ENCODE results near the gene PARD6G. TPM values are rescaled to one million over a fixed set of nuclear protein-coding genes. Genes with fewer than 3 reads are reported as not detected.

Gene PARD6G
- total and polyA plus RNA-seq, 2 of the 8 experiments (the other 6 are each of a cell fraction or from before 2014, with no cell fraction given), result 11.3 to 17.9 TPM

- Histone ChIP-seq H2BK5ac (ENCODE audit: low read depth, low read length) (peak within 1 kb of the TSS; percentile 74), H3K4me2 (ENCODE audit: insufficient read depth in 1 of 2, low read depth in 2 of 2, low read length in 2 of 2) (peak within 1 kb of the TSS; percentile 68 to 76), H3K56ac (replicated peaks; ENCODE audit: insufficient read length, low read depth, low read length) (no peak within 1 kb of the TSS), H4K5ac (ENCODE audit: insufficient read length, low read depth, low read length) (peak within 1 kb of the TSS; percentile 9), H4K8ac (ENCODE audit: extremely low read depth, insufficient read depth, low read length) (peak within 1 kb of the TSS; percentile 96; the same call in 1 of the 2 replicates), H2BK15ac (ENCODE audit: low read length) (peak within 1 kb of the TSS; percentile 33; the same call in 1 of the 2 replicates), H3K36me3 (ENCODE audit: control insufficient read depth in 2 of 4, insufficient read depth in 4 of 4, low read length in 3 of 4) (peaks cover 0 to 8% (median 0%) of the 10 kb centered on the region in 4 experiments; a peak in 2 of 8 replicates), H2BK12ac (ENCODE audit: low read depth, low read length) (peak within 1 kb of the TSS; percentile 79), H3K27me3 (replicated peaks in 1 of 4; ENCODE audit: control insufficient read depth in 3 of 4, extremely low read depth in 1 of 4, insufficient read depth in 3 of 4, low read length in 3 of 4) (no peaks in the 10 kb centered on the region), H3K18ac (ENCODE audit: extremely low read depth, low read length) (peak within 1 kb of the TSS; percentile 82), H3K23me2 (ENCODE audit: low read depth, low read length) (peaks cover 4% of the 10 kb centered on the region; the same call in 1 of the 2 replicates), H2BK20ac (ENCODE audit: low read length) (0 out of 2 replicates have a peak within 1 kb of the TSS, but pooled peaks have one; percentile 15), H3K27ac (ENCODE audit: low read depth, low read length) (peak within 1 kb of the TSS; percentile 95), H2AK5ac (ENCODE audit: low read depth, low read length) (no peak within 1 kb of the TSS; the same call in 1 of the 2 replicates), H3K9ac (replicated peaks in 1 of 4; ENCODE audit: extremely low read depth in 1 of 4, low read depth in 3 of 4, low read length in 3 of 4) (peak within 1 kb of the TSS; percentile 53 to 99 (median 85)), H2AFZ (ENCODE audit: low read length) (0 out of 2 replicates have a peak within 1 kb of the TSS, but pooled peaks have one; percentile 81), H3K79me1 (ENCODE audit: low read depth, low read length) (peaks cover 3% of the 10 kb centered on the region; the same call in 1 of the 2 replicates), H2BK120ac (replicated peaks; ENCODE audit: low read depth, low read length) (no peak within 1 kb of the TSS), H4K91ac (replicated peaks; ENCODE audit: insufficient read length, low read length) (peak within 1 kb of the TSS; percentile 79), H4K20me1 (replicated peaks in 1 of 2; ENCODE audit: control insufficient read depth in 1 of 2, insufficient read depth in 2 of 2, low read length in 2 of 2) (peaks cover 8 to 21% of the 10 kb centered on the region in 2 experiments), H3K14ac (ENCODE audit: insufficient read length) (no peak within 1 kb of the TSS), H3K23ac (ENCODE audit: insufficient read length) (no peak within 1 kb of the TSS), H3K4ac (replicated peaks; ENCODE audit: insufficient read length, low read depth, low read length) (peak within 1 kb of the TSS; percentile 38), H3K4me1 (replicated peaks in 1 of 4; ENCODE audit: control insufficient read depth in 3 of 4, insufficient read depth in 4 of 4, low read length in 3 of 4) (peaks cover 4 to 28% (median 22%) of the 10 kb centered on the region in 4 experiments), H3K4me3 (ENCODE audit: extremely low read depth in 1 of 4, insufficient read depth in 2 of 4, low read depth in 3 of 4, low read length in 4 of 4) (peak within 1 kb of the TSS; percentile 62 to 91 (median 75)), H3K9me3 (ENCODE audit: insufficient read depth in 2 of 2, low read depth in 1 of 2, low read length in 1 of 2) (no peaks in the 10 kb centered on the region; a peak in 1 of 4 replicates), H3K79me2 (ENCODE audit: control insufficient read depth in 1 of 2, insufficient read depth in 2 of 2, low read length in 2 of 2) (peaks cover 31 to 44% of the 10 kb centered on the region in 2 experiments)
- peak; percentile 97 for FAIRE-seq
- WGBS, 2 experiments (ENCODE audit: extremely low coverage in 1 of 2, insufficient coverage in 1 of 2, insufficient read length in 1 of 2, insufficient replicate concordance in 2 of 2, low coverage in 1 of 2, low lambda C conversion rate in 2 of 2, missing lambda C conversion rate in 1 of 2), result 23% methylated on average over 7 of the region's 76 CpGs; no CpG with 5 or more reads in 1 of the 2 experiments
- DNase-seq (ENCODE audit: low read depth in 1 of 2, low spot score in 2 of 2), result peak; percentile 82 to 92
- ChIA-PET POLR2A (ENCODE audit: partially characterized antibody) (interaction anchor here (0.6 to 1.4 kb wide), 20 partner anchors 9 to 149 kb away, joined by 3 to 9 read pairs (median 4); partner anchors contain the start of gene RBFA), CTCF (ENCODE audit: partially characterized antibody) (interaction anchor here (0.6 to 0.8 kb wide), 5 partner anchors 10 to 194 kb away, joined by 3 to 4 read pairs (median 3); no protein-coding TSS in a partner anchor)
- TF ChIP-seq ZNF274 (IDR thresholded peaks at IDR 0.05; ENCODE audit: borderline replicate concordance, extremely low read depth, low read length) (no peak), PHF8 (conservative IDR thresholded peaks at IDR 0.05; ENCODE audit: low read depth, low read length) (peak; percentile 81), KDM4A (IDR thresholded peaks at IDR 0.05; ENCODE audit: low read depth, low read length, severe bottlenecking) (peak; percentile 64), JUN (IDR thresholded peaks at IDR 0.05; ENCODE audit: low read depth, low read length) (0 out of 2 replicates have a peak, but pooled peaks have one; percentile 53), GTF2F1 (IDR thresholded peaks at IDR 0.05; ENCODE audit: borderline replicate concordance, low read depth, low read length) (peak; percentile 47; the same call in 1 of the 2 replicates), SP1 (IDR thresholded peaks at IDR 0.05; ENCODE audit: low read depth, low read length) (peak; percentile 74), TBP (IDR thresholded peaks at IDR 0.05; ENCODE audit: low read depth, low read length) (peak; percentile 83), ASH2L (IDR thresholded peaks at IDR 0.05; ENCODE audit: low read length) (no peak), BACH1 (IDR thresholded peaks at IDR 0.05; ENCODE audit: low read length) (no peak), EP300 (IDR thresholded peaks at IDR 0.05; ENCODE audit: borderline replicate concordance in 1 of 2, low read depth in 2 of 2, low read length in 2 of 2) (no peak)
Measured at GRCh38 chr18:80108739-80109675, 138.3 kb downstream of the PARD6G start, which contains the start of gene ADNP2. Gene ADNP2, plus strand, starts transcription at chr18:80109262. Its CDS starts 8,281 bp downstream, at chr18:80117543.

All from H1 (cell line).